OCI-LY1 (cell line): ENCODE measurements around the gene MRPS6.

Source experiments
- CTCF ChIP-seq: fragments of 200-600 bp; sonication (generic), shearing (Covaris generic); IDR thresholded peaks from 2 replicates; pipeline ENCODE4 v1.5.1; 2017; ENCODE audit warnings: mild to moderate bottlenecking, antibody characterized with exemption, low read length, moderate library complexity, mixed read lengths
- EZH2 ChIP-seq: fragments of 200-600 bp; sonication (generic), shearing (Covaris generic); IDR thresholded peaks from 2 replicates; pipeline ENCODE4 v1.8.0; 2017; ENCODE audit warnings: borderline replicate concordance, mixed run types, mild to moderate bottlenecking, antibody characterized with exemption, low read length, moderate library complexity, mixed read lengths

- no peak; the same call in 1 of the 2 replicates for TF ChIP-seq CTCF
- TF ChIP-seq EZH2 = no peak
Measured at GRCh38 chr21:34074283-34075090, 1.1 kb downstream of the MRPS6 start.
